ENCODE measurements around the gene TMOD3. TPM values are rescaled to one million over a fixed set of nuclear protein-coding genes. Genes with fewer than 3 reads are reported as not detected.

The TMOD3 gene
- total and polyA plus RNA-seq, 2 donors (not counting 3 experiments of a cell fraction or from before 2014, with no cell fraction given), result 10.4 to 64.3 TPM

GRCh38 chr15:51936105-51936478 lies 106.6 kb downstream of the TMOD3 start:
- H2AFZ ChIP-seq (ENCODE audit: low read depth, low read length), result no peak overlapping the region
- dilution Hi-C loops (cut with MboI; ENCODE audit: extremely low pct_ligation_motif_present, low sequenced_read_pairs) (no loop called here), intact Hi-C loops (cut with micrococcal nuclease) (no loop called here)
- CTCF ChIA-PET, result interaction anchor here (0.9 to 1.4 kb wide), 5 partner anchors 9 to 795 kb away, joined by 3 read pairs; partner anchors contain the start of gene LEO1
- H3K4me3 ChIP-seq (replicated peaks in 1 of 3; ENCODE audit: insufficient read depth in 1 of 3, low read depth in 1 of 3, low read length in 3 of 3), result no peak overlapping the region
- H3K27ac ChIP-seq (ENCODE audit: insufficient read depth, low read depth, low read length), result no peak overlapping the region
- H3K4me2 ChIP-seq (ENCODE audit: insufficient read depth, low read length), result no peak overlapping the region
- no peaks in the 10 kb centered on the region for H3K27me3 ChIP-seq (ENCODE audit: control insufficient read depth in 2 of 2, insufficient read depth in 2 of 2, low read length in 2 of 2)
- H3K79me2 ChIP-seq (ENCODE audit: control insufficient read depth, insufficient read depth, low read length), result no peaks in the 10 kb centered on the region
- no TSS peak for BruUV-seq (replicated peaks)
- POLR2A ChIA-PET, result no interaction called here
- H3K9me3 ChIP-seq (replicated peaks; ENCODE audit: control insufficient read depth, insufficient read depth, low read length), result no peaks in the 10 kb centered on the region
- no peaks in the 10 kb centered on the region for H3K9me1 ChIP-seq (replicated peaks; ENCODE audit: control insufficient read depth, extremely low read depth, insufficient read depth, low read length)
- no peak for DNase-seq (ENCODE audit: low read depth, low spot score)
- peaks cover 5 to 6% of the 10 kb centered on the region in 2 experiments for H3K36me3 ChIP-seq (ENCODE audit: control insufficient read depth in 2 of 2, extremely low read depth in 1 of 2, insufficient read depth in 2 of 2, low read length in 2 of 2)
- peaks cover 6% of the 10 kb centered on the region for H3K4me1 ChIP-seq (ENCODE audit: control insufficient read depth, extremely low read depth, insufficient read depth, low read length)
- H3K9ac ChIP-seq (replicated peaks; ENCODE audit: extremely low read depth, insufficient read depth, low read length), result no peak overlapping the region
- H4K20me1 ChIP-seq (replicated peaks; ENCODE audit: control insufficient read depth, extremely low read depth, insufficient read depth, low read length), result no peaks in the 10 kb centered on the region
- no peak for TF ChIP-seq POLR2A (IDR thresholded peaks at IDR 0.05; ENCODE audit: low read depth, low read length)
- TF ChIP-seq EZH2 (IDR thresholded peaks at IDR 0.05; ENCODE audit: borderline replicate concordance, low read depth, low read length, severe bottlenecking), result no peak
- no peak for TF ChIP-seq JUN (IDR thresholded peaks at IDR 0.05; ENCODE audit: borderline replicate concordance, insufficient read depth, insufficient read length, low read depth)
- TF ChIP-seq POLR2AphosphoS5 (IDR thresholded peaks at IDR 0.05; ENCODE audit: insufficient read depth, low read depth, low read length), result no peak
- no peak for TF ChIP-seq MAX (IDR thresholded peaks at IDR 0.05; ENCODE audit: insufficient read depth, insufficient read length)
- no peak for TF ChIP-seq CTCF (IDR thresholded peaks at IDR 0.05; ENCODE audit: extremely low read depth in 1 of 2, insufficient read depth in 1 of 2, low read depth in 1 of 2, low read length in 2 of 2)
- TF ChIP-seq MYC (IDR thresholded peaks at IDR 0.05; ENCODE audit: low read depth, low read length), result no peak
- no peak for TF ChIP-seq GATA2 (IDR thresholded peaks at IDR 0.05; ENCODE audit: insufficient read depth, insufficient read length, low read depth, low read length)
- no peak for TF ChIP-seq FOS (IDR thresholded peaks at IDR 0.05; ENCODE audit: borderline replicate concordance, insufficient read depth, low read length)
- FAIRE-seq, result no peak
